ENCODE measurements around the gene FGF14.

Gene FGF14

DNA sequence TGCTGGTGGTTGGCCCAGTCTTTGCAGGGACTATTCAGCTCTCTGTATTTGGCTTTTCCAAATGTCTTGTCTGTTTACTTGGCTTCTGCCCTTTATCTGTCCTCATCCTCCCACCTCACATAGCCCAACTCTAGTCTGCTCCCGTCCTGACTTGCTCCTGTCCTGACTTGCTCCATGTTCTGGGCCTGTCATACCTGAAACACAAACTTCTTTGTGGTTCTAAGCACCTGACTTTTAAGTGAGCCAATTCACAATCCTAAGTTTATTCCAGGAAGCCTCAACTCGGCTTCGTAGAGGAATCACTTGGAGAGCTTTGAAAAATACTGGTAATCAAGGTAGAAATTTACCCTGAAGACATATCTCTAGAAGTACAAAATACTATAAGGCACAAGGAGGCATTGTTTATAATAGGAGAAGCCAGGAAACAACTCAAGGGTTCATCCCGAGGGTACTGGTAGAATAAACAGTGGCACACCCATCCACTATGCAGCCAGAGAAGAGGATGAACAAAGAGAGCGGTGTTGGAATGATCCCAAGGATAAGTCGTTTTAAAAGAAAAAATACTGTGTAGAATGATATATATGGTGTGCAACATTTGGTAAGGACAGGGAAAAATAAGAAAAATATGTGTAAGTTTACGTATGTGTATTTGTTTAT lies 284.5 kb downstream of the FGF14 start:
- ChIA-PET POLR2A (no interaction called here), CTCF (no interaction called here)
- Histone ChIP-seq H3K9me3 (ENCODE audit: control insufficient read depth, insufficient read depth, low read depth, low read length) (no peaks in the 10 kb centered on the region), H3K4me1 (ENCODE audit: control insufficient read depth, insufficient read depth, low read length) (no peaks in the 10 kb centered on the region), H3K36me3 (ENCODE audit: control insufficient read depth in 2 of 2, insufficient read depth in 1 of 2, low read length in 2 of 2) (no peaks in the 10 kb centered on the region), H3K4me3 (ENCODE audit: low read depth, low read length) (no peak overlapping the region), H3K27ac (ENCODE audit: extremely low read depth, low read depth, low read length) (no peak overlapping the region)
- TF ChIP-seq HOXD13 (CRISPR knock-in tag; IDR thresholded peaks at IDR 0.05; ENCODE audit: borderline replicate concordance): no peak
- no peak for TF ChIP-seq ZNF138 (tag by site-specific recombination; IDR thresholded peaks at IDR 0.05; ENCODE audit: borderline replicate concordance)
- TF ChIP-seq, protein P1, sequence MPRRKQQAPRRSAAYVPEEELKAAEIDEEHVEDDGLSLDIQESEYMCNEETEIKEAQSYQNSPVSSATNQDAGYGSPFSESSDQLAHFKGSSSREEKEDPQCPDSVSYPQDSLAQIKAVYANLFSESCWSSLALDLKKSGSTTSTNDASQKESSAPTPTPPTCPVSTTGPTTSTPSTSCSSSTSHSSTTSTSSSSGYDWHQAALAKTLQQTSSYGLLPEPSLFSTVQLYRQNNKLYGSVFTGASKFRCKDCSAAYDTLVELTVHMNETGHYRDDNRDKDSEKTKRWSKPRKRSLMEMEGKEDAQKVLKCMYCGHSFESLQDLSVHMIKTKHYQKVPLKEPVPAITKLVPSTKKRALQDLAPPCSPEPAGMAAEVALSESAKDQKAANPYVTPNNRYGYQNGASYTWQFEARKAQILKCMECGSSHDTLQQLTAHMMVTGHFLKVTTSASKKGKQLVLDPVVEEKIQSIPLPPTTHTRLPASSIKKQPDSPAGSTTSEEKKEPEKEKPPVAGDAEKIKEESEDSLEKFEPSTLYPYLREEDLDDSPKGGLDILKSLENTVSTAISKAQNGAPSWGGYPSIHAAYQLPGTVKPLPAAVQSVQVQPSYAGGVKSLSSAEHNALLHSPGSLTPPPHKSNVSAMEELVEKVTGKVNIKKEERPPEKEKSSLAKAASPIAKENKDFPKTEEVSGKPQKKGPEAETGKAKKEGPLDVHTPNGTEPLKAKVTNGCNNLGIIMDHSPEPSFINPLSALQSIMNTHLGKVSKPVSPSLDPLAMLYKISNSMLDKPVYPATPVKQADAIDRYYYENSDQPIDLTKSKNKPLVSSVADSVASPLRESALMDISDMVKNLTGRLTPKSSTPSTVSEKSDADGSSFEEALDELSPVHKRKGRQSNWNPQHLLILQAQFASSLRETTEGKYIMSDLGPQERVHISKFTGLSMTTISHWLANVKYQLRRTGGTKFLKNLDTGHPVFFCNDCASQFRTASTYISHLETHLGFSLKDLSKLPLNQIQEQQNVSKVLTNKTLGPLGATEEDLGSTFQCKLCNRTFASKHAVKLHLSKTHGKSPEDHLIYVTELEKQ (tag by site-specific recombination; IDR thresholded peaks at IDR 0.05; ENCODE audit: borderline replicate concordance): no peak
- no peak for TF ChIP-seq ZNF544 (tag by site-specific recombination; IDR thresholded peaks at IDR 0.05)
- TF ChIP-seq, protein P2, sequence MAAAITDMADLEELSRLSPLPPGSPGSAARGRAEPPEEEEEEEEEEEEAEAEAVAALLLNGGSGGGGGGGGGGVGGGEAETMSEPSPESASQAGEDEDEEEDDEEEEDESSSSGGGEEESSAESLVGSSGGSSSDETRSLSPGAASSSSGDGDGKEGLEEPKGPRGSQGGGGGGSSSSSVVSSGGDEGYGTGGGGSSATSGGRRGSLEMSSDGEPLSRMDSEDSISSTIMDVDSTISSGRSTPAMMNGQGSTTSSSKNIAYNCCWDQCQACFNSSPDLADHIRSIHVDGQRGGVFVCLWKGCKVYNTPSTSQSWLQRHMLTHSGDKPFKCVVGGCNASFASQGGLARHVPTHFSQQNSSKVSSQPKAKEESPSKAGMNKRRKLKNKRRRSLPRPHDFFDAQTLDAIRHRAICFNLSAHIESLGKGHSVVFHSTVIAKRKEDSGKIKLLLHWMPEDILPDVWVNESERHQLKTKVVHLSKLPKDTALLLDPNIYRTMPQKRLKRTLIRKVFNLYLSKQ (tag by site-specific recombination; IDR thresholded peaks at IDR 0.05; ENCODE audit: borderline replicate concordance): no peak
- no peak for TF ChIP-seq RBAK (tag by site-specific recombination; IDR thresholded peaks at IDR 0.05)
- TF ChIP-seq, protein P3, sequence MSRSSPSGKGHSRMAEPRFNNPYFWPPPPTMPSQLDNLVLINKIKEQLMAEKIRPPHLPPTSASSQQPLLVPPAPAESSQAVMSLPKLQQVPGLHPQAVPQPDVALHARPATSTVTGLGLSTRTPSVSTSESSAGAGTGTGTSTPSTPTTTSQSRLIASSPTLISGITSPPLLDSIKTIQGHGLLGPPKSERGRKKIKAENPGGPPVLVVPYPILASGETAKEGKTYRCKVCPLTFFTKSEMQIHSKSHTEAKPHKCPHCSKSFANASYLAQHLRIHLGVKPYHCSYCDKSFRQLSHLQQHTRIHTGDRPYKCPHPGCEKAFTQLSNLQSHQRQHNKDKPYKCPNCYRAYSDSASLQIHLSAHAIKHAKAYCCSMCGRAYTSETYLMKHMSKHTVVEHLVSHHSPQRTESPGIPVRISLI (tag by site-specific recombination; IDR thresholded peaks at IDR 0.05): no peak
- no peak for TF ChIP-seq ZEB2 (tag by site-specific recombination; IDR thresholded peaks at IDR 0.05)
- TF ChIP-seq SCRT1 (tag by site-specific recombination; IDR thresholded peaks at IDR 0.05; ENCODE audit: borderline replicate concordance): no peak
- TF ChIP-seq ZNF146 (tag by site-specific recombination; IDR thresholded peaks at IDR 0.05): no peak
- TF ChIP-seq ZNF132 (tag by site-specific recombination; IDR thresholded peaks at IDR 0.05; ENCODE audit: borderline replicate concordance): no peak
- TF ChIP-seq, protein P4, sequence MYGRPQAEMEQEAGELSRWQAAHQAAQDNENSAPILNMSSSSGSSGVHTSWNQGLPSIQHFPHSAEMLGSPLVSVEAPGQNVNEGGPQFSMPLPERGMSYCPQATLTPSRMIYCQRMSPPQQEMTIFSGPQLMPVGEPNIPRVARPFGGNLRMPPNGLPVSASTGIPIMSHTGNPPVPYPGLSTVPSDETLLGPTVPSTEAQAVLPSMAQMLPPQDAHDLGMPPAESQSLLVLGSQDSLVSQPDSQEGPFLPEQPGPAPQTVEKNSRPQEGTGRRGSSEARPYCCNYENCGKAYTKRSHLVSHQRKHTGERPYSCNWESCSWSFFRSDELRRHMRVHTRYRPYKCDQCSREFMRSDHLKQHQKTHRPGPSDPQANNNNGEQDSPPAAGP (tag by site-specific recombination; IDR thresholded peaks at IDR 0.05): no peak
- no peak for TF ChIP-seq ZNF76 (tag by site-specific recombination; IDR thresholded peaks at IDR 0.05; ENCODE audit: borderline replicate concordance, low read depth)
- TF ChIP-seq WT1 (tag by site-specific recombination; IDR thresholded peaks at IDR 0.05): no peak
- TF ChIP-seq, protein P5, sequence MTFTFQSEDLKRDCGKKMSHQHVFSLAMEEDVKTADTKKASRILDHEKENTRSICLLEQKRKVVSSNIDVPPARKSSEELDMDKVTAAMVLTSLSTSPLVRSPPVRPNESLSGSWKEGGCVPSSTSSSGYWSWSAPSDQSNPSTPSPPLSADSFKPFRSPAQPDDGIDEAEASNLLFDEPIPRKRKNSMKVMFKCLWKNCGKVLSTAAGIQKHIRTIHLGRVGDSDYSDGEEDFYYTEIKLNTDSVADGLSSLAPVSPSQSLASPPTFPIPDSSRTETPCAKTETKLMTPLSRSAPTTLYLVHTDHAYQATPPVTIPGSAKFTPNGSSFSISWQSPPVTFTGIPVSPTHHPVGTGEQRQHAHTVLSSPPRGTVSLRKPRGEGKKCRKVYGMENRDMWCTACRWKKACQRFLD (tag by site-specific recombination; IDR thresholded peaks at IDR 0.05): no peak
- TF ChIP-seq, protein P6, sequence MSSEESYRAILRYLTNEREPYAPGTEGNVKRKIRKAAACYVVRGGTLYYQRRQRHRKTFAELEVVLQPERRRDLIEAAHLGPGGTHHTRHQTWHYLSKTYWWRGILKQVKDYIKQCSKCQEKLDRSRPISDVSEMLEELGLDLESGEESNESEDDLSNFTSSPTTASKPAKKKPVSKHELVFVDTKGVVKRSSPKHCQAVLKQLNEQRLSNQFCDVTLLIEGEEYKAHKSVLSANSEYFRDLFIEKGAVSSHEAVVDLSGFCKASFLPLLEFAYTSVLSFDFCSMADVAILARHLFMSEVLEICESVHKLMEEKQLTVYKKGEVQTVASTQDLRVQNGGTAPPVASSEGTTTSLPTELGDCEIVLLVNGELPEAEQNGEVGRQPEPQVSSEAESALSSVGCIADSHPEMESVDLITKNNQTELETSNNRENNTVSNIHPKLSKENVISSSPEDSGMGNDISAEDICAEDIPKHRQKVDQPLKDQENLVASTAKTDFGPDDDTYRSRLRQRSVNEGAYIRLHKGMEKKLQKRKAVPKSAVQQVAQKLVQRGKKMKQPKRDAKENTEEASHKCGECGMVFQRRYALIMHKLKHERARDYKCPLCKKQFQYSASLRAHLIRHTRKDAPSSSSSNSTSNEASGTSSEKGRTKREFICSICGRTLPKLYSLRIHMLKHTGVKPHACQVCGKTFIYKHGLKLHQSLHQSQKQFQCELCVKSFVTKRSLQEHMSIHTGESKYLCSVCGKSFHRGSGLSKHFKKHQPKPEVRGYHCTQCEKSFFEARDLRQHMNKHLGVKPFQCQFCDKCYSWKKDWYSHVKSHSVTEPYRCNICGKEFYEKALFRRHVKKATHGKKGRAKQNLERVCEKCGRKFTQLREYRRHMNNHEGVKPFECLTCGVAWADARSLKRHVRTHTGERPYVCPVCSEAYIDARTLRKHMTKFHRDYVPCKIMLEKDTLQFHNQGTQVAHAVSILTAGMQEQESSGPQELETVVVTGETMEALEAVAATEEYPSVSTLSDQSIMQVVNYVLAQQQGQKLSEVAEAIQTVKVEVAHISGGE (tag by site-specific recombination; conservative IDR thresholded peaks at IDR 0.05; ENCODE audit: low read depth): no peak
- TF ChIP-seq, protein P7, sequence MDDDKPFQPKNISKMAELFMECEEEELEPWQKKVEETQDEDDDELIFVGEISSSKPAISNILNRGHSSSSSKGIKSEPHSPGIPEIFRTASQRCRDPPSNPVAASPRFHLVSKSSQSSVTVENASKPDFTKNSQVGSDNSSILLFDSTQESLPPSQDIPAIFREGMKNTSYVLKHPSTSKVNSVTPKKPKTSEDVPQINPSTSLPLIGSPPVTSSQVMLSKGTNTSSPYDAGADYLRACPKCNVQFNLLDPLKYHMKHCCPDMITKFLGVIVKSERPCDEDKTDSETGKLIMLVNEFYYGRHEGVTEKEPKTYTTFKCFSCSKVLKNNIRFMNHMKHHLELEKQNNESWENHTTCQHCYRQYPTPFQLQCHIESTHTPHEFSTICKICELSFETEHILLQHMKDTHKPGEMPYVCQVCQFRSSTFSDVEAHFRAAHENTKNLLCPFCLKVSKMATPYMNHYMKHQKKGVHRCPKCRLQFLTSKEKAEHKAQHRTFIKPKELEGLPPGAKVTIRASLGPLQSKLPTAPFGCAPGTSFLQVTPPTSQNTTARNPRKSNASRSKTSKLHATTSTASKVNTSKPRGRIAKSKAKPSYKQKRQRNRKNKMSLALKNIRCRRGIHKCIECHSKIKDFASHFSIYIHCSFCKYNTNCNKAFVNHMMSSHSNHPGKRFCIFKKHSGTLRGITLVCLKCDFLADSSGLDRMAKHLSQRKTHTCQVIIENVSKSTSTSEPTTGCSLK (tag by site-specific recombination; IDR thresholded peaks at IDR 0.05): no peak
- TF ChIP-seq ZNF404 (tag by site-specific recombination; IDR thresholded peaks at IDR 0.05): no peak
- TF ChIP-seq ZNF157 (tag by site-specific recombination; IDR thresholded peaks at IDR 0.05): no peak
